ENCODE data around the gene FAM168A.

The FAM168A gene, protein sequence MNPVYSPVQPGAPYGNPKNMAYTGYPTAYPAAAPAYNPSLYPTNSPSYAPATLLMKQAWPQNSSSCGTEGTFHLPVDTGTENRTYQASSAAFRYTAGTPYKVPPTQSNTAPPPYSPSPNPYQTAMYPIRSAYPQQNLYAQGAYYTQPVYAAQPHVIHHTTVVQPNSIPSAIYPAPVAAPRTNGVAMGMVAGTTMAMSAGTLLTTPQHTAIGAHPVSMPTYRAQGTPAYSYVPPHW

GRCh38 chr11:73597956-73598718, at the start of gene FAM168A:
Gene FAM168A (minus strand): TSS chr11:73598112. CDS start chr11:73468474, 129,638 bp downstream.
- DNase-seq: peak; percentile 94 to 98 (median 97)

DNA sequence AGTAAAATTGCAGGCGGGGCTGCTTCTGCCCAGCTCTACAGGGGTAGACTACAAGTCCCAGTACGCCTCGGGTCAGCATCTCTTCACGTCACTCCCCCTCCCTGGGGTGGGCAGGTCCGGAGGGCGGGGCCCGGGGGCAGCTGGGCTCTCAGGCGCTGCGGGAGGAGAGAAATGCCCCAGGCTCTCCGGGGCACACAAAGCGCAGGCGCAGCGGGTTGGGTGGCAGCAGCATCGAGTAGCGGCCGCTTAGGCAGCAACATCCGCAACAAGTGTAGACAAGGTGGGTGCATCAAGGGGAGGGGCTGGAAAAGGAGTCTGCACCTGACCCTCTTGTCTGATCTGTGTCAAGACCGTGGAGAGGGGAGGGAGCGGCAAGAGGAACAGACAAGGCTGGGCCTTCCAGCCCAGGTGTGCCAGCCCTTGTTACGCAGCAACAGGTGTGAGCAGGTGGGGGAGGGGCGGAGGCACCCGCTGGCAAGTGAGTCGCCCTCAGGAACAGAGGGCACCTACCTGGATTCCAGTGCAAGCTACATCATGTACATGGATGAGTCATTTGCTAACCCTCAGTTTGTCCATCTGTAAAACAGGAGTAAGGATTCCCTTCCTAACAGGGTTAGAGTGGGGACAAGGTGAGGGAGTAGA, 49.7 kb upstream of the FAM168A start:
- peak; percentile 90 to 95 (median 90) for DNase-seq

DNA sequence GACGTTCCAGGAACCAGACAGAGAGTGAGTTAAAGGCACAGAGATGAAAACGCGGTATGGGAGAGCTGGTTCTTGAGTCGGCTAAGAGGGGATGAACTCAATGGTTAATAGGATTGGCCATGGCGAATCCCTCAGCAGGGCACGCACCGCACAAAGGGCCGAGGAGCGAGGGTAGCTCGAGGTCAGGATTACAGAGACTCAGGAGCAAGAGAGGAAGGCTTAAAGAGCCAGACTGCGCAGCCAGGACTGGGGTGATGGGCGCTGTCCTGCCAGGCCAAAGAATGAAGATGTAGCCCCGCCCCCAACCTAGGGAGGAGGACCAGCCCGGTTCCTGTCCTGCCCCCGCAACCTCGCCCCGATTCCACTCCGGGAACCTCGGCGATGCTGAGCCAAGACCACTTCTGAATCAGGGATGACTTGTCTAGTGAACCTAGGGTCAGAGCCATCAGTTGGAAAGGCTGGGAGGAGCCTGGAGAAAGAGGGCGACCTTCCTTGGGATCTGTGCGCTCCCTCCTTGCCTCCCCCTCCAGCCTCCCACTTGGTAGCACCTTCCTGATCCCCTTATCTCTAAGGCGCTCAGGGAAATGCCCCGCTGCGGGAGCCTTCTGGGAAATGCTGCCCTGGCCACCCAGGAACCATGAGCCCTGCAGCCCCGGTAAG, 48.2 kb upstream of the FAM168A start, which contains the start of gene PLEKHB1:
Gene PLEKHB1, plus strand, starts transcription at position 610 of the 660 bp plus-strand sequence. Its CDS starts 28 bp downstream, at position 638.
- DNase-seq: no peak

GRCh38 chr11:73645121-73645969, 47.4 kb upstream of the FAM168A start:
- DNase-seq: peak; percentile 28 to 46 (median 44)

GRCh38 chr11:73641668-73642067, 43.8 kb upstream of the FAM168A start:
- no peak for DNase-seq

GRCh38 chr11:73640592-73640991, 42.7 kb upstream of the FAM168A start:
- no peak for DNase-seq

GRCh38 chr11:73637012-73637411, 39.1 kb upstream of the FAM168A start:
- DNase-seq: no peak

DNA sequence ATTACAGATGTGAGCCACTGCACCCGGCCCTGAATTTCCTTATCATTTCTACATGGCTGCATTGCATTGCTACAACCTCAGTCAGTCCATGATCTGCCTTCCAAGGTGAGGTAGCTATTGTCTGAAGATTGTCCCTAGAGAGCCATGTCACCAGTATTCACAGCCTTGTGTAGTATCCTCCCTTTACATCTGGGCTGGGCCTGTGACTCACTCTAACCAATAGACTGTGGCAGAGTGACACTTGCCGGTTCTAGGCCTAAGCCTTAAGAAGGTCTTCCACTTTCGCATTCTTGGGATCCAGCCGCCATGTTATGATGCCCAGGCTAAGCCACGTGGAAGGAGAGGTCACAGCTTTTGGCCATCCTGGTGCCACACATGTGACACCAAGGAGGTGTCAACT, 38.3 kb upstream of the FAM168A start:
- no peak for DNase-seq

GRCh38 chr11:73635721-73636120, 37.8 kb upstream of the FAM168A start:
- DNase-seq: no peak

DNA sequence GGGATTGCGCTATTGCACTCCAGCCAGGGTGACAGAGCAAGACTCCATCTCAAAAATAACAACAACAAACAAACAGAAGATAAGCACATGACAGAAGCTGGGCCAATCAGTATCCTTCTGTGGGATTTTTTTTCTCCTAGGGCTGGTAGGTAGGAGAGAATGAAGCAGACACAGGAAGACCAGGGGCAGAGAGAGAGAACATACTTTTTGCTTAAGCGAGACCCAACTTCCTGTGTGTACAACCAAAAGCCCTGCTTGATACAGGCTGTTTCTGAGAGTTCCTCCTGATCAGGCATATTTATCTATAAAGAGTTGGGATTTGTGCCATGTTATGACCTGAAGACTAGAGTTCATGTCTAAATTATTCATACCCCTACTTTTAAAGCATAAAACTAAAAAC, 36.1 kb upstream of the FAM168A start:
- no peak for DNase-seq

GRCh38 chr11:73632996-73633395, 35.1 kb upstream of the FAM168A start:
- DNase-seq: no peak

DNA sequence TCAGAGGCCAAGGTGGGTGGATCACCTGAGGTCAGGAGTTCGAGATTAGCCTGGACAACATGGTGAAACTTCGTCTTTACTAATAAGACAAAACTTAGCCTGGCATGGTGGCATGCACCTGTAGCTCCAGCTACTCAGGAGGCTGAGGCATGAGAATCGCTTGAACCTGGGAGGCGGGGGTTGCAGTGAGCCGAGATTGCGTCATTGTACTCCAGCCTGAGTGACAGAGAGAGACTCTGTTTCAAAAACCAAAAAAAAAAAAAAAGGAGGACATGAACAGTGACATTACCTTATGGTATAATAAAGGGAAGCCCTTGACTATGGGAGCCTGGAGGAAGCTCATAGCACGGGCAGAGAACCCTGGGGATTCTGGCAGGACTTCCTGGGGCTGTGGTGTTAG, 32.0 kb upstream of the FAM168A start:
- no peak for DNase-seq

- peak; percentile 76 to 84 (median 78) for DNase-seq
These were observed 27.9 kb upstream of the FAM168A start for GRCh38 chr11:73625696-73626318.

DNA sequence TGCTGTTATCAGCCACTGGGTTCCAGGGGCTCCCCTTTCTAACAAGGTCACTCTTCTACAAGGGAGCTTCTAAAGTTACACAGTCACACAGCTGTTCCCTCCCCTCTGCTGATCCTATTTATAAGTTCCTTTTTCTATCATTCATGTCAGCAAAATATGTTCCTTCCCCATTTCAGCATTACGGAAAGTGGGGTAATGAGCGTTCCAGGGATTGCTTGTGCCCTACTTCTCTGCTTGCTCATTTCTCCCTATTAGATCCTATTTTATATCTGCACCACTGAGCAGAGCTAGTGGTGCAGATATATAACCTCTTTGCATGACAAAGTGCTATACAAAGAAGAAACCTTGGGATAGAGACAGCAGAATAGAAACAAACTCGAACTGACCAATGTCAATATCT, 25.8 kb upstream of the FAM168A start:
- peak; percentile 79 to 93 (median 89) for DNase-seq

- DNase-seq: peak; percentile 46 to 71 (median 66)
These were observed 25.1 kb upstream of the FAM168A start for GRCh38 chr11:73622926-73623593.

DNA sequence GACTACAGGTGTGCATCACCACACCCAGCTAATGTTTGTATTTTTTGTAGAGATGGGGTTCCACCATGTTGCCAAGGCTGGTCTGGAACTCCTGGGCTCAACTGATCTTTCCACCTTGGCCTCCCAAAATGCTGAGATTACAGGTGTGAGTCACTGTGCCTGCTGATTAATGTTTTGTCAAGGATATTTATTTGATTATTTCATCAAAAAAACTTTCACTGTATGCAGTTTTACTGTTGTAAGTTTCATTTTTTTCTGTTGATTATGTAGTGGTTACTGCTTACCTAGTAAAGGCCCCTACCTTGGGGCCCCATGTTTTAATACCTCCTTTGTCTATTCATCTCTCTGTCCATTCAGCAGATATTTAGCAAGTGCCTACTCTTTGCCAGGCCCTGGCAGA, 16.7 kb upstream of the FAM168A start:
- DNase-seq: no peak

DNA sequence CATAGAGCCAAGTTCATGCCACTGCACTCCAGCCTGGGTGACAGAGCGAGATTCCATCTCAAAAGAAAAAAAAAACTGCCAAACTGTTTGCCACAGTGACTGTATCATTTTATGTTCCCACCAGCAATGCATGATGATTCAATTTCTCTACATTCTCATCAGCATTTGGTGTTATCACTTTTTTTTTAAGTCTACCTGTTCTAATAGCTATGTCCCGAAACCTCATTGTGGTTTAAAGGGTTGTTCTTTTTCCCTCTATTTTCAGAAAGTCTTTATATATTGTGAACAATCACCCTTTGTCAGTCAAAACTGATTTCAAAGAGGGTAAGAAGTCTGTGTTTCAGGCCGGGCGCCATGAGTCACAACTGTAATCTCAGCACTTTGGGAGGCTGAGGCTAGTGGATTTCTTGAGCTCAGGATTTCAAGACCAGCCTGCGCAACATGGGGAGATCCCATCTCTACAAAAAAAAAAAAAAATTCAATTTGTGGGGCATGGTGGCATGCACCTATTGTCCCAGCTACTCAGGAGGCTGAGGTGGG, 14.8 kb upstream of the FAM168A start:
- peak; percentile 40 to 58 (median 41) for DNase-seq

DNA sequence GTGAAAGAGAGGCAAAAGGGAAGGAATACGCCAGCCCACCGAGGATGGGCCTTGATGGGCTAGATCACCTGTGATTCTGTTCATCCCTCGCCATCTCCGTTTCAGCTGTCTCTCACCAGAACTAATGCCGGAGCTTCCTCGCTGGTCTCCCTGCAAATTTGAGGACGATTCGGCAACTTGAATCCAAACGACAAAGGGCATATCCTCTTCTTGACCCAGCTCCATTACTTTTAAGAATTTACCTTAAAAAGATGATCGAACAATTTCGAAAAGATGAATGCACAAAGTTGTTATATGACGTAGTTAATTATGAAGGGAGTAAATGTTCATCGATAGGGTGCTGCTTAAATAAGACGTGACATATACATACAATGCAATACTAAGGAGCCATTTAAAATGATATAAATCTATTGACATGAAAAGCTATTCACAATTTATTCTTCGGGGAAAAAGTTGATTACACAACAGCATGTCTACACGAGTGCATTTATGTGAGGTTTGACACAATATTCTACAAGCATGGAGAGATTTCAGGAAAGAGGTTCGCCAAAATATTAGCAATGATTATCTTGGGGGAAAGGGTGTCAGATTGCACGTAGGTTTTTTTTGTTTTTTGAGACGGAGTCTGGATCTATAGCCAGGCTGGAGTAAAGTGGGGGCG, 937 bp upstream of the FAM168A start:
- no peak for DNase-seq

GRCh38 chr11:73597336-73597955, 466 bp downstream of the FAM168A start:
- DNase-seq: peak in 1 of 3 donors; percentile 7

- no peak for DNase-seq
These were observed 1.4 kb downstream of the FAM168A start for GRCh38 chr11:73596547-73596946.
